Measurements from ENCODE around the gene DGAT2.

DGAT2 gene

GRCh38 chr11:75760710-75761493 is 7.7 kb upstream of the DGAT2 start:
- peaks cover 5% of the 10 kb centered on the region for H3K4me1 Mint-ChIP-seq
- peaks cover 13% of the 10 kb centered on the region for H3K27me3 Mint-ChIP-seq (ENCODE audit: low read depth)
- TF ChIP-seq CTCF (IDR thresholded peaks at IDR 0.05; ENCODE audit: unreplicated experiment in 3 of 3): no peak
- H3K4me3 Mint-ChIP-seq: no peak overlapping the region
- no peaks in the 10 kb centered on the region for H3K36me3 Mint-ChIP-seq (ENCODE audit: low read depth)
- H3K9me3 Mint-ChIP-seq: no peaks in the 10 kb centered on the region
- H3K27ac Mint-ChIP-seq: peak overlapping the region in 1 of 3 experiments; percentile 31

- no peak overlapping the region for H3K27ac Mint-ChIP-seq
- no peak overlapping the region for H3K4me3 Mint-ChIP-seq
- H3K4me1 Mint-ChIP-seq: peaks cover 5% of the 10 kb centered on the region
- H3K27me3 Mint-ChIP-seq (ENCODE audit: low read depth): peaks cover 21% of the 10 kb centered on the region
- H3K9me3 Mint-ChIP-seq: no peaks in the 10 kb centered on the region
- no peak for TF ChIP-seq CTCF (IDR thresholded peaks at IDR 0.05; ENCODE audit: unreplicated experiment in 3 of 3)
- H3K36me3 Mint-ChIP-seq (ENCODE audit: low read depth): no peaks in the 10 kb centered on the region
Observed at GRCh38 chr11:75762158-75762557, 6.4 kb upstream of the DGAT2 start.

GRCh38 chr11:75762885-75763284 is 5.7 kb upstream of the DGAT2 start:
- Mint-ChIP-seq H3K4me1 (peaks cover 5% of the 10 kb centered on the region), H3K4me3 (no peak overlapping the region), H3K27me3 (ENCODE audit: low read depth) (peaks cover 28% of the 10 kb centered on the region), H3K27ac (no peak overlapping the region), H3K9me3 (no peaks in the 10 kb centered on the region), H3K36me3 (ENCODE audit: low read depth) (no peaks in the 10 kb centered on the region)
- TF ChIP-seq CTCF (IDR thresholded peaks at IDR 0.05; ENCODE audit: unreplicated experiment in 3 of 3): no peak

- no peak overlapping the region for H3K27ac Mint-ChIP-seq
- TF ChIP-seq CTCF (IDR thresholded peaks at IDR 0.05; ENCODE audit: unreplicated experiment in 3 of 3): no peak
- no peaks in the 10 kb centered on the region for H3K9me3 Mint-ChIP-seq
- peaks cover 33% of the 10 kb centered on the region for H3K27me3 Mint-ChIP-seq (ENCODE audit: low read depth)
- peaks cover 5% of the 10 kb centered on the region for H3K4me1 Mint-ChIP-seq
- no peaks in the 10 kb centered on the region for H3K36me3 Mint-ChIP-seq (ENCODE audit: low read depth)
- H3K4me3 Mint-ChIP-seq: no peak overlapping the region
Observed at GRCh38 chr11:75763846-75764245, 4.7 kb upstream of the DGAT2 start.

- Mint-ChIP-seq H3K27ac (no peak overlapping the region), H3K9me3 (no peaks in the 10 kb centered on the region), H3K27me3 (ENCODE audit: low read depth) (peaks cover 40% of the 10 kb centered on the region), H3K4me1 (peaks cover 5% of the 10 kb centered on the region), H3K4me3 (no peak overlapping the region), H3K36me3 (ENCODE audit: low read depth) (no peaks in the 10 kb centered on the region)
- no peak for TF ChIP-seq CTCF (IDR thresholded peaks at IDR 0.05; ENCODE audit: unreplicated experiment in 3 of 3)
Observed at GRCh38 chr11:75765116-75765515, 3.5 kb upstream of the DGAT2 start.

Data from nephron (organoid).